Right cardiac atrium (tissue), 5 donors: ENCODE measurements around the gene RPTOR. TPM values are rescaled to one million over a fixed set of nuclear protein-coding genes. Genes with fewer than 3 reads are reported as not detected.
A peak's percentile ranks its signal among the peaks of the same experiment; 100 is the strongest.

ENCODE experiments used
- ATAC-seq, 2 donors: fragments of 200-7000 bp; cut with Tn5 transposase; one replicate each; pipeline versions ENCODE4 v1.8.0 to v1.9.1; 2020; ENCODE audit warnings: moderate library complexity in 2 of 2, mild to moderate bottlenecking in 1 of 2
- DNase-seq, 3 donors: peaks; one replicate each; pipeline ENCODE4 v3.0.0-alpha.2; 2020
- H3K27ac ChIP-seq: one replicate; pipeline ENCODE4 v1.5.1; 2013; ENCODE audit warnings: mild to moderate bottlenecking, low read length, control low read depth, moderate library complexity
- H3K27me3 ChIP-seq: one replicate; pipeline ENCODE4 v1.6.1; 2013; ENCODE audit not compliant: control insufficient read depth, insufficient read depth
- H3K4me1 ChIP-seq: one replicate; pipeline ENCODE4 v1.6.1; 2013; ENCODE audit warnings: low read length; ENCODE audit not compliant: control insufficient read depth, insufficient read depth
- H3K4me3 ChIP-seq: one replicate; pipeline ENCODE4 v1.5.1; 2013; ENCODE audit warnings: low read length, control low read depth
- H3K9me3 ChIP-seq: one replicate; pipeline ENCODE4 v1.6.1; 2013; ENCODE audit warnings: low read length; ENCODE audit not compliant: control insufficient read depth
- WGBS: extraction: QIAGEN DNeasy Blood & Tissue Kit; methylation state at CpG from one replicate; pipeline ENCODE4 v1.1.7; 2013; 5-methylcytosine and 5-hydroxymethylcytosine counted together
- intact Hi-C, 4 donors: fragments of 100-400 bp; cut with DNase I; formaldehyde crosslinking; loops; one replicate each; pipeline versions ENCODE4 v1.11.0 to v1.14.0; 2022 to 2023
- polyA plus RNA-seq: library from polyadenylated mRNA; stranded (reverse); fragments of 200-250 nt; gene quantifications from one replicate; pipeline ENCODE4 v1.2.3, GENCODE V29; 2013
- total RNA-seq, 4 donors: library from RNA; stranded (reverse); fragmentation: NEBNext Ultra II Directional; extraction: Animal tissue kit (Norgen Biotek cat#: 25700); gene quantifications; one replicate each; pipeline ENCODE4 v1.2.1, GENCODE V29; 2021
- donor health status: healthy with polysubstance abuse.
- donor health status: DM: no; HTN: yes; CAD: no.
- donor health status: DM: no; HTN: no; CAD: no.
- donor health status: DM: no; HTN: yes; CAD: no; lungs with severe emphysema.
- donor health status: DM: yes; HTN: yes; CAD: no.

The RPTOR gene
- total and polyA plus RNA-seq, 5 donors, result 15.2 to 27.0 (median 25.3) TPM

DNA sequence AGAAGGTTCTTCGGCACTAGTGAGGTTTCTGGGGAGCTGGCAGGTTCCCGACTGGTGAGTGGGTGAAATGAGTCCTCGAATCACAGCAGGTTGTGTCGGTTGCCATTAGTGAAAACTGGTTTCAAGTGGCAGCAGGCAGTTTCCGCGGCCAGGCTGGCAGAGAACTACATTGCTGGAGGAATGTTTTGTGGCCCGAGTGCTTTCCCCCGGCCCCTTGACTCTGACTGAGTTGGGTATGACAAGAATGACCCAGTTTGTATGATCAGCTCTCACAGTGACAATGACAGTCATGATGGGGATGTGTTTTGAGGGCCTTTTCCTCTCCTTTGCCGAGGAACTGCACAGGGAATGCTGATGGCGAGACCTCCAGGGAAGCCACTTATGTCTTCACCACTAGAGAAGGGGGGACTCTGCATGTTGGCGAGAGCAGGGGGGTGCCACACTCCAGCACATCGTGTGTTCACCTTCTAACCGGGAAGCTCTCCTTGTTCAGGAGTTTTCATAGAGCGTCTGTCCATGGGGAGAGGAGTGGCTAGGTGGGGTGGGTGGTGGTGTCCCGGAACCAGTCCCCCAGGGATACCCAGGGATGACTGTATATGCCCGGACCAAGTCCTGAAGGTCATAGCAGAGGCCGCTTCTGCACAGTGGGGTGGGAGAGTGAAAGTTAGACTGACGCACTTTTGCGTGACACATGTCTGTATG, 241.0 kb downstream of the RPTOR start:
- no peak for ATAC-seq
- no peaks in the 10 kb centered on the region for H3K27me3 ChIP-seq
- DNase-seq, result no peak
- WGBS, result 84% methylated on average over 19 of the region's 19 CpGs
- no peak overlapping the region for H3K27ac ChIP-seq
- no peak overlapping the region for H3K4me3 ChIP-seq
- H3K4me1 ChIP-seq, result peaks cover 12% of the 10 kb centered on the region
- no peaks in the 10 kb centered on the region for H3K9me3 ChIP-seq
- intact Hi-C loops, result no loop called here

DNA sequence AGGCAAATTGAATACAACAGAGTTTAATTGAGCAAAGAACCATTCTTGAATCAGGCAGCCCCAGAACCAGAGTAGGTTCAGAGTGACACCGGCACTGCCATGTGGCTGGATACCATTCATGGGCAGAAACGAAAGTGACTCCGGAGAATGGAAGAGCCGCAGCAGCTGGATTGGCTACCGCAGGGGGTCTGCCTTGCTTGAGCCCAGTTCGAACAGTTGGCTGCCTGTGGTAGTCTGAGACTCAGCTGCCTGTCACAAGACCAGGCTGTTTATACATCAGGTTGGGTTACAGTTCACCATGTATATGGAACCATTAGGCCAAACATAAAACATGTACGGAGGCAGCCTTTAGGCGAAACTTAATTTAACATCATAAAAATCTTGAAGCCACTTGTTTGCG, 241.8 kb downstream of the RPTOR start:
- 97% methylated on average over 9 of the region's 9 CpGs for WGBS
- H3K4me1 ChIP-seq, result peaks cover 12% of the 10 kb centered on the region

DNA sequence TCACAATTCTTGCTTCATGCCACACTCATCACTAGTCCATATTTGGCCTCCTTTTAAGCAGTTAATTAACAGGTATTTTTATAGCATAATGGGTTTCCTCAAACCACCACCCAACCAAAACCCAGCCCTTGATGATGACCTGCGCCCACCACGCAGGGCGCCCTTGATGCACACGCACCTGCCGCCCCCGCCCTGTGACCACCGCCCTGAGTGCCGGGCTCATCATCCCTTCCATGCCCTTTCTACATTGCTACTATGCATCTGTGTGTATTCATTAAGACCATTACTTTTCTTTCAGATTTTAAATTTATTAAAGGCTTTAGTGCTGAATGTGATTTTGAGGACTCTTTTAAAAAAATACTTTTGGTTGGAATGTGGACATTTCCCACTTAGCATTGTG, 242.2 kb downstream of the RPTOR start:
- no peak for ATAC-seq
- no peak overlapping the region for H3K4me3 ChIP-seq
- no peaks in the 10 kb centered on the region for H3K9me3 ChIP-seq
- intact Hi-C loops, result no loop called here
- no peak overlapping the region for H3K27ac ChIP-seq
- WGBS, result 98% methylated on average over 8 of the region's 8 CpGs
- no peak for DNase-seq
- no peaks in the 10 kb centered on the region for H3K27me3 ChIP-seq
- H3K4me1 ChIP-seq, result peaks cover 12% of the 10 kb centered on the region

More for the DNA sequence above, 241.8 kb downstream of the RPTOR start:
- intact Hi-C loops, result no loop called here
- Histone ChIP-seq H3K27ac (no peak overlapping the region), H3K4me3 (no peak overlapping the region), H3K9me3 (no peaks in the 10 kb centered on the region), H3K27me3 (no peaks in the 10 kb centered on the region)
- DNase-seq, result no peak
- ATAC-seq, result no peak

DNA sequence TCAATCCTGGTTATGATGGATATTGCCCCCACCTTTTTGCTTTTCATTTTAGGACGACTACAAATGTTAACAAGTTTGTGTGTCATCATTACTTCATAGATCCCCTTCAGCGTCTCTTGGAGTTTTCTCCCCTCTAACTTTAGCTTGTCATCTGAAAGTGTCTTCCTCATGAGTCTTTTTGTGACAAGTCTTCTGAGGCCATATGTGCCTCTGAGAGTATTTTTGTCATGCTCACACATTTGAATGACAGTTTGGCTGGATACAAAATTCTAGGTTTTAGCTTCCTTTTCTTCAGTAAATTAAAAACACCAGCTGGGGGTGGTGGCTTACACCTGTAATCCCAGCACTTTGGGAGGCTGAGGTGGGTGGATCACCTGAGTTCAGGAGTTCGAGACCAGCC, 243.2 kb downstream of the RPTOR start:
- WGBS, result 97% methylated on average over 3 of the region's 3 CpGs
- Histone ChIP-seq H3K27me3 (no peaks in the 10 kb centered on the region), H3K27ac (no peak overlapping the region), H3K9me3 (no peaks in the 10 kb centered on the region), H3K4me3 (no peak overlapping the region), H3K4me1 (peaks cover 4% of the 10 kb centered on the region)
- DNase-seq (no peak), ATAC-seq (no peak)
- intact Hi-C loops, result no loop called here

DNA sequence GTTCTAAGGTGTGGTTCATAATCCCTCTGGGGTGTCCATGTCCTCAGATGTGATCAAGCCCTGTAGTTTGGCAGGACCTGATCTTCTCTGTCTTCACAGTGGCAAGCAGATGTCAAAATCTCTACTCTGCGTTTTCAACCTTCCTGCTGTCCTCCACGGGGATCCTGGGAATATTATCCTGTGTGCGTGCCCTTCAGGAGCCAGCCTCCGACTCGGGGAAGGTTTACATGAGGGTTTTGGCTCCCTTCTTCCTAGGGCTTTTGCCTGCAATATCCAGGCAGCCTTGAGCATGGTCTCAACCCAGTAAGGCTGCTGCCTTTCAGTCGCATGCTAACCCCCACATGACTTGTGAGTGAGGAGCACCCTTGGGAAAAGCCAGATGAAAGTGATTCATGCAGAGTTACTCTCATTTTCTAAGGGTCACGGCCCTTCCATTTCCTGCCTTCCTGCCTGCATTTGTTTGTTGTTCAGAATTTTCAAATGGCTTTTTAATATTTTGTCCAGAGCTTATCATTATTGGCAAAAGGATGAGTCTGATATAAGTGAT, 244.8 kb downstream of the RPTOR start:
- peak; percentile 54 to 70 for ATAC-seq
- WGBS, result 42% methylated on average over 7 of the region's 7 CpGs
- intact Hi-C loops, result no loop called here

DNA sequence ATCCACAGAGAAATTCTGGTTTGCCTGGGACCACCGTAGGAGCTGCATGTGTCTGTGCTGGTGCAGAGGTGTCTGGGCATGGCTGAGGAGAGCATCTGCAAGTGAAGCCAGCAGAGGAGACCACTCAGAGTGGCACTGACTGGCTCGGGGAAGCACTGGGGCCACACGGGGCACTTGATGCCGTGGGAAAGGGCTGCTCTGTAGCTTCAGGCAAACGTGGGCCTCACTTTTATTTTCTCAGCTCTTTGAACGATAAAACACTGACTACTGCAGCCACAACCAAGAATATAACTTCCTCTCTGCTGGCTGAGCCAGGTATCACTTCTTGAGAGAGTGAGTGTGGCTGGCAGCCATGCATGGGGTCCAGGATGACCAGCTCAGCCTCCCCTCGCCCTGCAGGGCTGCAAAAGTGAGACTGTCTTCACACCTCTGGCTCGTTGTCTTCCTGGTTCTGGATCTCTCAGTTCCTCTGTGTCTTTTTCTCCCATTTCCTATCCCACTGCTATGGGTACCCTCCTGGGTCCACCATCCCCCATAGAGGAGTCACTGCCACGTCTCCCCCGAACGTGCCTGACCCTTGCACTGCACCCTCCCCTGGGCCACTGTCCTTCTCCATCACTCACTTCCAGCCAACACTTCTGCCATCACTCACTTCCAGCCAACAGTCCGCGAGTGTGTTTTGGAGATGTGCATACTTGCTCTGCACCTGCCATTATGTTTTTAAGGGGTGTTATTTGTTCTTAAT, 245.6 kb downstream of the RPTOR start:
- H3K27ac ChIP-seq, result no peak overlapping the region

More for the DNA sequence above, 244.8 kb downstream of the RPTOR start:
- H3K27me3 ChIP-seq, result no peaks in the 10 kb centered on the region
- DNase-seq, result no peak
- H3K4me1 ChIP-seq, result peaks cover 4% of the 10 kb centered on the region
- no peak overlapping the region for H3K4me3 ChIP-seq
- no peaks in the 10 kb centered on the region for H3K9me3 ChIP-seq
- no peak overlapping the region for H3K27ac ChIP-seq

DNA sequence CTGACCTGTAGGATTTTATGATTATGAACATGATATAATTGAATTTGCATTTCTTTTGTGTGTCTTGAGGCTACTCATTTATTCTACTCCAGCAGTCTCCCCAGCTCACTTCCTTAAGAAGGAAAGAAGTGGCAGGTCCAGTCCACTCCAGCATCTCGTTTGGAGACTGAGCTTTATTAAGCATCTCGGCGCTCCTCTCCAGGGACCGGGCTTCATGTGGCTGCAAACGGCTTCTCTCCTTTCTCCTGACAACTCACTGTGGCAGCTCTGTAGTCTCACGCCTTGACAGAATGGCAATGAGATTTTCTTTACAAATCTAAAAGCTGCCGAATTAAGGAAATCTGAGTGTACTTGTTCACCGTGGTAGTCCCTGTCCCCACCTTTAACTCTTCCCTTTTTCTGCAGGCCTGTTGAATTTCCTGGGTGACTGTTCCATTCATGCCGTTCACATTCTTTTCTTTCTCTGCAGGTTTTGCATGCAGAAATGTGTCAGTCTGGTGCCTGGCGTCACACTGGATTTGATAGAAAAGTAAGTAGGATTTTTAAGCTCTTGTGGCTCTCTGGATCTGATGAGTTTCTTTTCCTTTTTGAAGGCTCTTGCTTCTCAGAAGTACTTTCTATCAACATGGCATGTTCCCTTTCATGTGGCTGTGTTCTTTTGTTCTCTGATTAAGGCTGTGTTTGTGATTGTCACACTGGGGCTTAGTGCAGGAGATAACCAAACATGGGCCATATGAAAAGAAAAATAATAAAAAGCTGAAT, 246.5 kb downstream of the RPTOR start:
- no peak for ATAC-seq
- 78% methylated on average over 10 of the region's 10 CpGs for WGBS
- intact Hi-C loops, result no loop called here

More for the DNA sequence above, 245.6 kb downstream of the RPTOR start:
- H3K9me3 ChIP-seq, result no peaks in the 10 kb centered on the region
- DNase-seq (no peak), ATAC-seq (no peak)
- no peak overlapping the region for H3K4me3 ChIP-seq
- WGBS, result 66% methylated on average over 13 of the region's 13 CpGs
- intact Hi-C loops, result no loop called here
- H3K4me1 ChIP-seq, result peaks cover 4% of the 10 kb centered on the region
- no peaks in the 10 kb centered on the region for H3K27me3 ChIP-seq

DNA sequence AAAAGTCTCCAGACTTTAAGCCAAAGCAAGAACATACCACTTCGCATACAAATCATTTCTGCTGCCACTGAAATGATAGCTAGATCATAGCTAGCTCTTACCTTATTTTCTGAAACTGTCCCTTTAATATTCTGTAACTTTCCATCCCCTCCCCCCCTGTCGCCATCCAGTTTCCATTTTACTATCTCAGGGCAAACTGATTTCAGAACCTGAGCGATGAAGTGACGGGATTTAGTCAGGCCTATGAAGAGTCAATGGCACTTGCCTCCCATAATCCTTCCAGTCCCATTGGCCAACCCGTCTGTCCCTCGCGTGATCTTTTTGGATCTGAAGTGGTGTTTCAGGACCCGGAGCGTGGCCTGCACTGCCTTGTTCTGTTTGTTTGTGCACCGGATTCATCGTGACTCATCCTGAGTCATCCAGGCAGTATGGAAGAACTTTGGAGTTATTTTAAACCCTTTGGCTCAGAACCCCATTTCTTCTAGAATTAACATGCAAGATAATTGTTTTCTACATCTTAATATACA, 247.2 kb downstream of the RPTOR start:
- peak; percentile 44 to 88 for ATAC-seq
- intact Hi-C loops, result no loop called here
- Histone ChIP-seq H3K4me1 (peaks cover 6% of the 10 kb centered on the region), H3K9me3 (no peaks in the 10 kb centered on the region), H3K27ac (no peak overlapping the region), H3K4me3 (no peak overlapping the region), H3K27me3 (no peaks in the 10 kb centered on the region)
- peak; percentile 65 to 73 (median 72) for DNase-seq
- WGBS, result 54% methylated on average over 11 of the region's 11 CpGs

More for the DNA sequence above, 246.5 kb downstream of the RPTOR start:
- no peak for DNase-seq
- H3K27me3 ChIP-seq, result no peaks in the 10 kb centered on the region
- no peak overlapping the region for H3K4me3 ChIP-seq
- H3K4me1 ChIP-seq, result peaks cover 4% of the 10 kb centered on the region
- H3K27ac ChIP-seq, result no peak overlapping the region
- no peaks in the 10 kb centered on the region for H3K9me3 ChIP-seq

DNA sequence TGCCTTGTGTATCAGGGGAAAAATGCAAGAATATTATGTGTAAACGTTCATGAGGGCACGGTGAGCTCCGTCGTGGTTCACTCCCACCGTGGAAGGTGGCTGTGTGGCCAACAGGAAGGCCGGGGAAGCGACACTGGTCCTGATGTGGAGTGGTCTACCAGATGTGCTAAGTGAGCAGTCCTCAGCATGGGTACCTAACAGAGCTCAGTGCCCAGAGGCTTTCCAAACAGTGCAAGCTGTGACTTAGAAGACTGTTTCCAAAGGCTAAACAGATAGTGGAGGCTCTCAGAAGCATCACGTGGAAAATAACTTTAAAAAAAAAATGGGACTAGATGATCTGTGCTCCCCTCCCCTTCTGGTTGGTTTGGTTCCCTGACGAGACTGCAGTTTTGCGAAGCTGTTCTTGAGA, 247.7 kb downstream of the RPTOR start:
- ATAC-seq, result no peak
- intact Hi-C loops, result no loop called here

DNA sequence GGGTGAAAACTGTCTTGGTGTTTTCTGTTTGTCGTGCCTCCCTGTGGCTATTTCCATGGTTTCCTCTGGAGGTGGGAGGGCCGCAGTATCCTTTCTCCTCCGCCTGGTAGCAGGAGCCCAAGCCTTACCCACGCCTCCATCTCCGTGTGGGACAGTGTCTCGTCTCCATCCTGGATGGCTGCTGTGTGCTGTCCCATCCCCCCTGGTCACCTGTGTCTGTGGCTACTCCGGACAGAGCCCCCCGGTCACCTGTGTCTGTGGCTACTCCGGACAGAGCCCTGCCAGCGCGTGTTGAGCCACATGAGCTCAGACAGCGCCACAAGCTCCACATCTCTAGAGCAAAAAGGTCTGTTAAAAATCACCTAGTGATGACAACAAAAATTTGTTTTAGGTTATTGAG, 248.8 kb downstream of the RPTOR start:
- intact Hi-C loops, result no loop called here
- Histone ChIP-seq H3K9me3 (no peaks in the 10 kb centered on the region), H3K4me1 (peaks cover 6% of the 10 kb centered on the region), H3K27ac (no peak overlapping the region), H3K27me3 (no peaks in the 10 kb centered on the region), H3K4me3 (no peak overlapping the region)
- DNase-seq (no peak), ATAC-seq (no peak)
- 96% methylated on average over 12 of the region's 12 CpGs for WGBS

More for the DNA sequence above, 247.7 kb downstream of the RPTOR start:
- no peak for DNase-seq
- no peak overlapping the region for H3K4me3 ChIP-seq
- no peaks in the 10 kb centered on the region for H3K9me3 ChIP-seq
- H3K27ac ChIP-seq, result no peak overlapping the region
- no peaks in the 10 kb centered on the region for H3K27me3 ChIP-seq
- WGBS, result 70% methylated on average over 10 of the region's 10 CpGs
- peaks cover 6% of the 10 kb centered on the region for H3K4me1 ChIP-seq
